HL-60 (cell line): ENCODE measurements around the gene KRT82.

Experiments
- CTCF ChIP-seq: IDR thresholded peaks from one replicate; pipeline ENCODE4 v1.5.1; 2011; ENCODE audit warnings: low read length, control low read depth, inconsistent platforms; ENCODE audit not compliant: insufficient read depth
- GABPA ChIP-seq: IDR thresholded peaks from 2 replicates; pipeline ENCODE4 v1.6.1; 2012; ENCODE audit warnings: low read depth
- POLR2AphosphoS5 ChIP-seq: IDR thresholded peaks from 2 replicates; pipeline ENCODE4 v1.6.1; 2012; ENCODE audit warnings: low read depth
- REST ChIP-seq: IDR thresholded peaks from 2 replicates; pipeline ENCODE4 v1.6.1; 2012; ENCODE audit warnings: low read depth; ENCODE audit not compliant: insufficient replicate concordance

GRCh38 chr12:52445876-52446275, 39.7 kb upstream of the KRT82 start:
- TF ChIP-seq CTCF (no peak), POLR2AphosphoS5 (no peak), REST (no peak), GABPA (no peak)
